Measurements from ENCODE around the gene AATF.

- TF ChIP-seq GATA2 (IDR thresholded peaks at IDR 0.05; ENCODE audit: low read depth, low read length) (no peak), GATA3 (IDR thresholded peaks at IDR 0.05; ENCODE audit: low read depth, low read length) (no peak)
Observed at GRCh38 chr17:36972905-36973304, 24.2 kb downstream of the AATF start.

Measured in SH-SY5Y (cell line).